Kidney (tissue), 14 donors: ENCODE results near the gene ERMARD. TPM values are rescaled to one million over a fixed set of nuclear protein-coding genes. Genes with fewer than 3 reads are reported as not detected.

ENCODE experiments used
- DNase-seq, 5 donors: peaks; one replicate each; pipeline ENCODE4 v3.0.0-alpha.2; 2013 to 2020
- FAIRE-seq: peaks from 2 replicates; lab custom pipeline; 2012; peaks lifted over from hg19 to GRCh38; lab: Jason Lieb, UNC
- H3K27ac ChIP-seq, 2 donors: one replicate each; pipeline ENCODE4 v1.7.0; 2013; ENCODE audit warnings: low read depth in 2 of 2, low read length in 2 of 2, inconsistent platforms in 1 of 2
- H3K27me3 ChIP-seq: one replicate; pipeline ENCODE4 v1.7.1; 2013; ENCODE audit warnings: low read length, inconsistent platforms; ENCODE audit not compliant: control insufficient read depth, insufficient read depth
- H3K36me3 ChIP-seq, 3 donors: one replicate each; pipeline versions ENCODE4 v1.7.0 to v1.7.1; 2013; ENCODE audit warnings: low read length in 3 of 3, control low read depth in 1 of 3, inconsistent platforms in 1 of 3; ENCODE audit not compliant: insufficient read depth in 3 of 3, control insufficient read depth in 2 of 3
- H3K4me1 ChIP-seq, 3 donors: one replicate each; pipeline versions ENCODE4 v1.7.0 to v1.7.1; 2013; ENCODE audit warnings: low read length in 3 of 3, inconsistent platforms in 1 of 3, low read depth in 1 of 3; ENCODE audit not compliant: control insufficient read depth in 2 of 3, insufficient read depth in 2 of 3
- H3K4me3 ChIP-seq, 3 donors: one replicate each; pipeline versions ENCODE4 v1.7.0 to v1.8.1; 2013; ENCODE audit warnings: low read length in 3 of 3, control low read depth in 1 of 3, inconsistent platforms in 1 of 3
- H3K9ac ChIP-seq, 3 donors: one replicate each; pipeline versions ENCODE4 v1.7.0 to v1.7.1; 2013; ENCODE audit warnings: low read length in 3 of 3, control low read depth in 1 of 3, inconsistent platforms in 1 of 3
- H3K9me3 ChIP-seq, 3 donors: one replicate each; pipeline versions ENCODE4 v1.7.0 to v1.7.1; 2013; ENCODE audit warnings: low read length in 3 of 3, control low read depth in 1 of 3, inconsistent platforms in 1 of 3; ENCODE audit not compliant: control insufficient read depth in 2 of 3, insufficient read depth in 1 of 3
- intact Hi-C: fragments of 100-400 bp; cut with DNase I; formaldehyde crosslinking; loops from one replicate; pipeline ENCODE4 v1.11.1; 2022
- polyA plus RNA-seq: library from polyadenylated mRNA; stranded (reverse); fragments of 350-450 nt; fragmentation: Illumina TruSeq; extraction: RNeasy Lipid Tissue Mini Kit (QIAGEN cat#74804); gene quantifications from one replicate; pipeline ENCODE4 v1.2.3, GENCODE V29; 2014; ENCODE audit warnings: low read depth, low replicate concordance; ENCODE audit not compliant: insufficient read depth
- total RNA-seq: library from RNA; stranded (reverse); fragmentation: NEBNext Ultra II Directional; extraction: Animal tissue kit (Norgen Biotek cat#: 25700); gene quantifications from one replicate; pipeline ENCODE4 v1.2.1, GENCODE V29; 2021
- TF ChIP-seq, protein P1 (sequence below): IDR thresholded peaks from 3 replicates; pipeline ENCODE4 v1.5.1; 2012; ENCODE audit warnings: mild to moderate bottlenecking, moderate library complexity, borderline replicate concordance; ENCODE audit not compliant: insufficient read depth; ENCODE audit errors: extremely low read depth
- donor health status: control.
- donor health status: control.
- donor health status: control.
- donor health status: control.
- donor health status: control.
- donor health status: DM: yes; HTN: yes; CAD: no.
- donor health status: Normal renal cell carcinoma (clear cell type).

ERMARD gene
- total and polyA plus RNA-seq, 2 donors from 2014 or later: 22.3 to 36.8 TPM

GRCh38 chr6:169795196-169795595, 43.8 kb downstream of the ERMARD start:
- intact Hi-C loops: no loop called here

DNA sequence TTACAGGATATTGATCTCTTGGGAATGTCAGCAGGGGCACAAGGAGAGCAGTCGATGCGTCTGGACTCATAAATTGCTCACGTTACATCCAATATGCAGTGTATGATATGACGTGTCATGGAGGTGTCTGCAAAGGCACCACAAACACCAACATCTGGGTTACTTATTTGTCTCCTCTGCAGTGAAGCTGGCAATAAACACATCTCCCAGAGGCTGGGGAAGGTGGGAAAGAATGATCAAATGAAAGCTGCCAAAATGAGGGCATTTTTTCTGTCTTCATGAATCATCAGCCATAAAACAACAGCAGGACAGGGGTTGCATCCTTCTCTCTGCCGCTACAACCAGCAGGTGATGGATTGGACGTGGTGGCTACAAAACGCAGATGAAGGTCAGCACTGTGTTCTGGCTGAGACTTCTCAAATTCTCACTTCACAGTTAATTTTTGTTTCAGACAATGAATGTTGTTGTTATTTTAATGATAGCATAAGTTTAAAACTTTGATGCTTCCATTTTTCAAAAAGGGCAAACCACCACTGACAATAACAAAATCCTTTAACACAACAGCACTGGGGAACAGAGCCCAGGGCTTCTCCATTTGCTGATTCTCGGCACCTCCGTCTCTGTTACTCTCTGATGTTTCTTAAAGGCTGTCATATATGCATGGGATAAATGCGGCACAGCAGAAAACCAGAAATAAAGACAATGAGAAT, 47.5 kb downstream of the ERMARD start:
- intact Hi-C loops: no loop called here
- FAIRE-seq: no peak
- DNase-seq: no peak

More at GRCh38 chr6:169795196-169795595, 43.8 kb downstream of the ERMARD start:
- Histone ChIP-seq H3K9ac (no peak overlapping the region), H3K36me3 (no peaks in the 10 kb centered on the region), H3K27me3 (no peaks in the 10 kb centered on the region), H3K4me3 (no peak overlapping the region), H3K27ac (no peak overlapping the region), H3K4me1 (peaks cover 0 to 6% (median 4%) of the 10 kb centered on the region in 3 donors), H3K9me3 (no peaks in the 10 kb centered on the region)
- TF ChIP-seq, protein P1, sequence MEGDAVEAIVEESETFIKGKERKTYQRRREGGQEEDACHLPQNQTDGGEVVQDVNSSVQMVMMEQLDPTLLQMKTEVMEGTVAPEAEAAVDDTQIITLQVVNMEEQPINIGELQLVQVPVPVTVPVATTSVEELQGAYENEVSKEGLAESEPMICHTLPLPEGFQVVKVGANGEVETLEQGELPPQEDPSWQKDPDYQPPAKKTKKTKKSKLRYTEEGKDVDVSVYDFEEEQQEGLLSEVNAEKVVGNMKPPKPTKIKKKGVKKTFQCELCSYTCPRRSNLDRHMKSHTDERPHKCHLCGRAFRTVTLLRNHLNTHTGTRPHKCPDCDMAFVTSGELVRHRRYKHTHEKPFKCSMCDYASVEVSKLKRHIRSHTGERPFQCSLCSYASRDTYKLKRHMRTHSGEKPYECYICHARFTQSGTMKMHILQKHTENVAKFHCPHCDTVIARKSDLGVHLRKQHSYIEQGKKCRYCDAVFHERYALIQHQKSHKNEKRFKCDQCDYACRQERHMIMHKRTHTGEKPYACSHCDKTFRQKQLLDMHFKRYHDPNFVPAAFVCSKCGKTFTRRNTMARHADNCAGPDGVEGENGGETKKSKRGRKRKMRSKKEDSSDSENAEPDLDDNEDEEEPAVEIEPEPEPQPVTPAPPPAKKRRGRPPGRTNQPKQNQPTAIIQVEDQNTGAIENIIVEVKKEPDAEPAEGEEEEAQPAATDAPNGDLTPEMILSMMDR: no peak
- FAIRE-seq (no peak), DNase-seq (no peak)

GRCh38 chr6:169799474-169799926, 48.1 kb downstream of the ERMARD start:
- intact Hi-C loops: no loop called here
- Histone ChIP-seq H3K4me3 (no peak overlapping the region), H3K36me3 (no peaks in the 10 kb centered on the region), H3K9ac (no peak overlapping the region), H3K4me1 (peaks cover 0 to 4% (median 0%) of the 10 kb centered on the region in 3 donors), H3K27ac (no peak overlapping the region), H3K27me3 (no peaks in the 10 kb centered on the region), H3K9me3 (no peaks in the 10 kb centered on the region)
- no peak for FAIRE-seq
- DNase-seq: no peak
- TF ChIP-seq, protein P1: no peak

More for the DNA sequence above, 47.5 kb downstream of the ERMARD start:
- H3K4me3 ChIP-seq: no peak overlapping the region
- no peak overlapping the region for H3K9ac ChIP-seq
- TF ChIP-seq, protein P1: no peak
- H3K9me3 ChIP-seq: no peaks in the 10 kb centered on the region
- peaks cover 0 to 4% (median 0%) of the 10 kb centered on the region in 3 donors for H3K4me1 ChIP-seq
- no peak overlapping the region for H3K27ac ChIP-seq
- no peaks in the 10 kb centered on the region for H3K36me3 ChIP-seq
- no peaks in the 10 kb centered on the region for H3K27me3 ChIP-seq
